GM23248 (cell line): ENCODE measurements around the gene PRSS33. TPM values are rescaled to one million over a fixed set of nuclear protein-coding genes. Genes with fewer than 3 reads are reported as not detected.
A peak's percentile ranks its signal among the peaks of the same experiment; 100 is the strongest.

Experiments
- DNase-seq: peaks from one replicate; pipeline ENCODE4 v3.0.0-alpha.2; 2015
- H2AFZ ChIP-seq: fragments of 200-600 bp; sonication (generic); 2 replicates; pipeline ENCODE4 v1.6.1; 2016; ENCODE audit warnings: antibody characterized with exemption
- H3F3A ChIP-seq: fragments of 200-600 bp; sonication (generic); 2 replicates; pipeline ENCODE4 v1.6.1; 2016; ENCODE audit warnings: mild to moderate bottlenecking, antibody characterized with exemption, mixed run types; ENCODE audit not compliant: insufficient read depth
- H3K27ac ChIP-seq: fragments of 200-600 bp; sonication (generic); 2 replicates; pipeline ENCODE4 v1.5.1; 2016; ENCODE audit warnings: mild to moderate bottlenecking
- H3K27me3 ChIP-seq: fragments of 200-600 bp; sonication (generic); replicated peaks from 2 replicates; pipeline ENCODE4 v1.6.1; 2016; ENCODE audit warnings: mild to moderate bottlenecking; ENCODE audit not compliant: insufficient read depth
- H3K36me3 ChIP-seq: fragments of 200-600 bp; sonication (generic); 2 replicates; pipeline ENCODE4 v1.6.1; 2016; ENCODE audit warnings: low read depth, mild to moderate bottlenecking
- H3K4me1 ChIP-seq: fragments of 200-600 bp; sonication (generic); 2 replicates; pipeline ENCODE4 v1.6.1; 2016; ENCODE audit warnings: mild to moderate bottlenecking; ENCODE audit not compliant: insufficient read depth
- H3K4me2 ChIP-seq: fragments of 200-600 bp; sonication (generic); one replicate; pipeline ENCODE4 v1.6.1; 2016; ENCODE audit warnings: mild to moderate bottlenecking; ENCODE audit not compliant: unreplicated experiment
- H3K4me3 ChIP-seq: fragments of 200-600 bp; sonication (generic); 2 replicates; pipeline ENCODE4 v1.5.1; 2016; ENCODE audit warnings: mild to moderate bottlenecking
- H3K79me2 ChIP-seq: fragments of 200-600 bp; sonication (generic); 2 replicates; pipeline ENCODE4 v1.6.1; 2016; ENCODE audit warnings: mild to moderate bottlenecking; ENCODE audit not compliant: insufficient read depth
- H3K9ac ChIP-seq: fragments of 200-600 bp; sonication (generic); 2 replicates; pipeline ENCODE4 v1.6.1; 2016; ENCODE audit warnings: mild to moderate bottlenecking
- H3K9me2 ChIP-seq: fragments of 200-600 bp; sonication (generic); 2 replicates; pipeline ENCODE4 v1.6.1; 2016; ENCODE audit warnings: mixed run types, mild to moderate bottlenecking, moderate library complexity; ENCODE audit not compliant: insufficient read depth
- H3K9me3 ChIP-seq: fragments of 200-600 bp; sonication (generic); one replicate; pipeline ENCODE4 v1.6.1; 2017; ENCODE audit warnings: low read depth
- H4K20me1 ChIP-seq: fragments of 200-600 bp; sonication (generic); 2 replicates; pipeline ENCODE4 v1.6.0; 2016; ENCODE audit not compliant: insufficient read depth
- EZH2 ChIP-seq: fragments of 200-600 bp; sonication (generic); IDR thresholded peaks from 2 replicates; pipeline ENCODE4 v1.6.1; 2018; ENCODE audit warnings: antibody characterized with exemption, mild to moderate bottlenecking; ENCODE audit not compliant: insufficient read depth, poor library complexity, severe bottlenecking
- EZH2phosphoT487 ChIP-seq: fragments of 200-600 bp; sonication (generic); IDR thresholded peaks from 2 replicates; pipeline ENCODE4 v1.6.1; 2018; ENCODE audit warnings: antibody characterized with exemption, moderate library complexity, mild to moderate bottlenecking, low read depth; ENCODE audit not compliant: insufficient read depth
- WGBS, 2 experiments: methylation state at CpG; one replicate each; pipeline ENCODE4 v1.1.6; 2015 to 2017; ENCODE audit warnings: low lambda C conversion rate in 2 of 2, low coverage in 1 of 2; ENCODE audit errors: missing lambda C conversion rate in 2 of 2; 5-methylcytosine and 5-hydroxymethylcytosine counted together
- in situ Hi-C: fragments of 300-500 bp; cut with MboI; formaldehyde crosslinking; loops from 2 replicates; pipeline ENCODE4 v1.15.0; 2020
- polyA plus RNA-seq: library from polyadenylated mRNA; unstranded; fragments of >200 nt; fragmentation: Nextera tagmentation; extraction: Ambion mirVana; gene quantifications from 2 replicates; pipeline ENCODE4 v1.2.1, GENCODE V29; 2016
- total RNA-seq: library from RNA; depleted of rRNA; stranded (reverse); fragments of >200 nt; shearing (Covaris generic); gene quantifications from 2 replicates; pipeline ENCODE4 v1.2.3, GENCODE V29; 2014

PRSS33 gene
- total and polyA plus RNA-seq, 2 experiments from 2014 or later: not detected

DNA sequence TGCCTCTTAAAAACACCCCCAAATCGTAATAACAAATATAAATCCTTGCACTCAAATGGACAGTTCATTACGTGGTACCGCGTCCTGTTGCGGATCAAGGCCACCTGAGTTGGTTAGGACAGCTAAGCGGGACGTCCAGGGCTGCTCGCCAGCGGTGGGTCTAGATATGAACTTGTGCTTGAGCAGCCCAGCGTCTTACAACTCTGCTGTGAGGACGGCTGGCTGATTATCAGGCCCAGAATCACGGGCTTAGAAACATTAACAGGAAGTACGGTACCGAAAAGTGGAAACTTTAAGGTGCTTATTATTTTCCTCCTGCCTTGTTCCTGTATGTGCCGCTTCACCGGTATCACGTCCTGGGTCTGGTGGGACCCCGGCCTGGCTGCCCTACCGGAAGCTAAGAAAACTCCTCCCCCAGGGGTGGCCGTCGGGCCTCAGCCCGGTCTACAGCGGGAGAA, 35.8 kb downstream of the PRSS33 start:
- Histone ChIP-seq H3K4me2 (peak overlapping the region; percentile 74), H3K9ac (peak overlapping the region; percentile 94), H2AFZ (peak overlapping the region; percentile 88), H3K79me2 (peaks cover 52% of the 10 kb centered on the region), H3K9me2 (no peaks in the 10 kb centered on the region), H3K27ac (peak overlapping the region; percentile 98), H3K36me3 (no peaks in the 10 kb centered on the region), H3K4me3 (peak overlapping the region; percentile 95), H3K4me1 (peaks cover 21% of the 10 kb centered on the region), H3K27me3 (no peaks in the 10 kb centered on the region), H3F3A (peaks cover 22% of the 10 kb centered on the region; the same call in 1 of the 2 replicates), H4K20me1 (peaks cover 29% of the 10 kb centered on the region), H3K9me3 (no peaks in the 10 kb centered on the region)
- in situ Hi-C loops: no loop called here
- TF ChIP-seq EZH2phosphoT487 (no peak), EZH2 (no peak)
- DNase-seq: no peak
- 46 to 51% methylated on average over 23 of the region's 23 CpGs for WGBS, 2 experiments

DNA sequence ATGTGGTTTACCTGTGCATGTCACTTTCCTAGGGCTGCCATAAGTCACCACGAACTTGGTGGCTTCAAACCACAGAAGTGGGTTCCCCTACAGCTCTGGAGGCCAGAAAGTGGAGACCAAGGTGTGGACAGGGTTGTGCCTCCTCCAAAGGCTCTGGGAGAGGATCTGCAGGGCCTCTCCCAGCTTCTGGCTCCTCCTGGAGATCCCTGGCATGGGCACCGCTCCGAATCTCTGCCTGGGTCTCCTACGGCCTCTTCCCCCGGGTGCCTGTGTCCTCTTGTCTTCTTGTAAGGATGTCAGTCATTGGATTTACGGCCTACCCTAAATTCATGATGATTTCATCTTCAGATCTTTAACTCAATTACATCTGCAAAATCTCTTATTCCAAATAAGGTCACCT, 37.4 kb downstream of the PRSS33 start:
- DNase-seq: no peak
- Histone ChIP-seq H3K4me2 (no peak overlapping the region), H4K20me1 (peaks cover 12% of the 10 kb centered on the region), H2AFZ (no peak overlapping the region), H3K36me3 (no peaks in the 10 kb centered on the region), H3K4me3 (no peak overlapping the region), H3K79me2 (peaks cover 35% of the 10 kb centered on the region), H3K9me3 (no peaks in the 10 kb centered on the region), H3K9me2 (no peaks in the 10 kb centered on the region), H3K27ac (no peak overlapping the region), H3K27me3 (no peaks in the 10 kb centered on the region), H3K9ac (no peak overlapping the region), H3K4me1 (peaks cover 10% of the 10 kb centered on the region), H3F3A (peaks cover 20% of the 10 kb centered on the region; the same call in 1 of the 2 replicates)
- TF ChIP-seq EZH2 (no peak), EZH2phosphoT487 (no peak)
- in situ Hi-C loops: no loop called here
- WGBS, 2 experiments: 89 to 91% methylated on average over 6 of the region's 6 CpGs

- Histone ChIP-seq H3K79me2 (peaks cover 30% of the 10 kb centered on the region), H3K36me3 (no peaks in the 10 kb centered on the region), H3F3A (peaks cover 15% of the 10 kb centered on the region; the same call in 1 of the 2 replicates), H3K27me3 (no peaks in the 10 kb centered on the region), H3K9ac (no peak overlapping the region), H3K4me1 (peaks cover 7% of the 10 kb centered on the region; the same call in 1 of the 2 replicates), H3K27ac (no peak overlapping the region), H4K20me1 (peaks cover 7% of the 10 kb centered on the region), H3K4me2 (no peak overlapping the region), H3K9me2 (no peaks in the 10 kb centered on the region), H2AFZ (no peak overlapping the region), H3K4me3 (no peak overlapping the region), H3K9me3 (no peaks in the 10 kb centered on the region)
- in situ Hi-C loops: no loop called here
- no peak for TF ChIP-seq EZH2phosphoT487
- no peak for TF ChIP-seq EZH2
- no peak for DNase-seq
- WGBS, 2 experiments: 88 to 92% methylated on average over 5 of the region's 5 CpGs
Observed at GRCh38 chr16:2749476-2749875, 37.9 kb downstream of the PRSS33 start.

DNA sequence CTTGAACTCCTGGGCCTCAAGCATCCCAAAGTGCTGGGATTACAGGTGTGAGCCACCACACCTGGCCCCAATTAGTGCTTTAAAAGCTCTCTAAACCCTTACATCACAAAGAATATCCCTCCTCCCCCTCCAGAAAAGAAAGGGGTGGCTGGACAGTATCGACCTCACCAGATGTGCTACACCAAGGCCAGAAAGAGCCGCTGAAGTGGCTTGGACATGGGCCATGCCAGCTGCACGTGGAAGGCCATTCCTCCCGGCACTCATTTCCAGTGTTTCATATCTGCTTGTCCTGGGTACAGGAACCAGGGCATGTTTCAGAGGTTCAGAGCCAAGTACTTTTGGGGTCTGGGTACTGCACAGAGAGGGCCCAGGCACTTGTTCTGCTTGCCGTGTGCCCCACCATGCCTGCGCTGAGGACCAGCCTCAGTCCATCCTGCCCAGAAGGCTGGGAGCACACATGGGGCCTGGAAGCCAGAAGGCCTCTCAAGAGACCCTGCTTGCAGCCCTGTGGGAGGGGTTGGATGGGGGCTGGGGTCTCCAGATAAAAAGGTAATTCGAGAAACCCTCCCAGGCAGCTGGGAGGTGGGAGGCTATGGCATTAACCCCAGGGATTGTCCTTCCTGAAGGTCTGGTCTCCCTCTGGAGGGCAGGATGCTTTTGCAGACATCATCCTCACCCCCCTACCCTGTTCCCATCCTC, 38.5 kb downstream of the PRSS33 start:
- in situ Hi-C loops: no loop called here
- no peak overlapping the region for H3K4me2 ChIP-seq
- H4K20me1 ChIP-seq: peaks cover 2% of the 10 kb centered on the region; the same call in 1 of the 2 replicates
- no peak overlapping the region for H2AFZ ChIP-seq
- H3K4me3 ChIP-seq: no peak overlapping the region
- whole genome bisulfite sequencing, 2 experiments: 72 to 75% methylated on average over 7 of the region's 7 CpGs
- no peaks in the 10 kb centered on the region for H3K9me2 ChIP-seq
- TF ChIP-seq EZH2 (no peak), EZH2phosphoT487 (no peak)
- H3K4me1 ChIP-seq: peaks cover 7% of the 10 kb centered on the region; the same call in 1 of the 2 replicates
- H3K9me3 ChIP-seq: no peaks in the 10 kb centered on the region
- H3K36me3 ChIP-seq: no peaks in the 10 kb centered on the region
- peaks cover 25% of the 10 kb centered on the region for H3K79me2 ChIP-seq
- H3F3A ChIP-seq: peaks cover 9% of the 10 kb centered on the region; the same call in 1 of the 2 replicates
- no peak overlapping the region for H3K27ac ChIP-seq
- no peaks in the 10 kb centered on the region for H3K27me3 ChIP-seq
- H3K9ac ChIP-seq: no peak overlapping the region
- no peak for DNase-seq
